Measurements from ENCODE around the gene ZNF385A. TPM values are rescaled to one million over a fixed set of nuclear protein-coding genes. Genes with fewer than 3 reads are reported as not detected.

ZNF385A gene
- total RNA-seq, 1 experiment from 2014 or later: 5.7 TPM

DNA sequence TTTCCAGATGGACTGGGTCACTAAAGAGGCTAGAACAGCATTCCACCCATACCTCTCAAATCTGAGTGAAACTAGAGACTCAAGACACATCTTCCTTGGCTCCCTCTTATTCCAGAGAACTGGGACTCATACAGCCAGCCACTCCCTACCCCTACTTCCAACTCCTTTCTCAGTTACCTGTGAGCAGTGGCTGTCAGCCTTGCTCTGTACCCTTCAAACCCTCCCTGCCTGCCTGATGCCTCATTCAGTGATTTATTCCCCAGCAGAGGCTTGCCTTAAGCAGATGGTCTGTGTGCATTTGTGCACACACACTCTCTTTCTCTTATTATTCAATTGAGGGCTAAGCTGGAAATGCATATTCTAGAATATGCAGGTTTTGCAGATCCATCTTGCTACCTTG lies 34.9 kb downstream of the ZNF385A start:
- Histone ChIP-seq H3K18ac (ENCODE audit: insufficient read length, low read depth, low read length) (no peak overlapping the region), H3K4ac (ENCODE audit: low read depth, low read length) (no peak overlapping the region), H2BK5ac (ENCODE audit: insufficient read length, low read length) (no peak overlapping the region), H3K9ac (ENCODE audit: extremely low read depth, insufficient read length, low read length) (no peak overlapping the region), H3K23ac (ENCODE audit: insufficient read length, low read depth, low read length) (no peak overlapping the region), H2BK15ac (ENCODE audit: low read depth, low read length) (no peak overlapping the region), H3K9me3 (ENCODE audit: control insufficient read depth, low read depth, low read length) (no peaks in the 10 kb centered on the region), H3K79me2 (ENCODE audit: insufficient read depth, low read length) (no peaks in the 10 kb centered on the region), H3K14ac (ENCODE audit: insufficient read depth, low read length) (no peak overlapping the region), H2AK5ac (ENCODE audit: insufficient read length, low read length) (no peak overlapping the region), H3K4me1 (ENCODE audit: insufficient read depth, low read length) (peaks cover 17% of the 10 kb centered on the region), H3K56ac (ENCODE audit: insufficient read length, low read depth, low read length) (no peak overlapping the region), H3T11ph (ENCODE audit: low read length) (no peak overlapping the region), H2AFZ (ENCODE audit: low read length) (no peak overlapping the region), H2BK12ac (ENCODE audit: insufficient read length, low read depth, low read length) (no peak overlapping the region), H3K23me2 (ENCODE audit: insufficient read length, low read depth, low read length, poor library complexity, severe bottlenecking) (peaks cover 8% of the 10 kb centered on the region), H3K4me2 (ENCODE audit: insufficient read depth, insufficient read length, low read length) (no peak overlapping the region), H4K91ac (ENCODE audit: insufficient read length, low read depth, low read length) (no peak overlapping the region), H3K27ac (ENCODE audit: insufficient read length, low read depth, low read length) (no peak overlapping the region), H4K20me1 (ENCODE audit: control insufficient read depth, insufficient read depth, insufficient read length) (no peaks in the 10 kb centered on the region), H2BK20ac (ENCODE audit: low read depth, low read length, poor library complexity, severe bottlenecking) (no peak overlapping the region), H4K8ac (replicated peaks; ENCODE audit: insufficient read length, low read depth, low read length) (no peak overlapping the region), H3K27me3 (ENCODE audit: insufficient read depth, low read length) (no peaks in the 10 kb centered on the region), H2BK120ac (ENCODE audit: low read depth, low read length, poor library complexity, severe bottlenecking) (no peak overlapping the region), H3K79me1 (ENCODE audit: insufficient read depth, low read depth, low read length, poor library complexity, severe bottlenecking) (no peaks in the 10 kb centered on the region), H4K5ac (ENCODE audit: insufficient read length, low read depth, low read length) (no peak overlapping the region)
- no peak overlapping the region for H3K27ac Mint-ChIP-seq
- peaks cover 49 to 55% of the 10 kb centered on the region in 2 experiments for H3K4me1 Mint-ChIP-seq
- no peaks in the 10 kb centered on the region for H3K9me3 Mint-ChIP-seq
- TF ChIP-seq CTCF (conservative IDR thresholded peaks at IDR 0.05): no peak
- H3K4me3 Mint-ChIP-seq: 0 out of 5 replicates have a peak overlapping the region, but pooled peaks of 1 of the 2 experiments have one; percentile 3
- H3K36me3 Mint-ChIP-seq (ENCODE audit: insufficient read depth in 1 of 3, low read depth in 3 of 3): peaks cover 29 to 52% (median 45%) of the 10 kb centered on the region in 3 experiments; a peak in 6 of 7 replicates
- DNase-seq: no peak
- H3K27me3 Mint-ChIP-seq (ENCODE audit: low read depth): peaks cover 21% of the 10 kb centered on the region
